Effector CD8-positive, alpha-beta T cell (primary cell): ENCODE results near the gene WNT7A.
"Not testable (repeated sequence)": the region's sequence is repeated elsewhere in the genome, so short reads cannot be mapped to it uniquely, and the experiment has no call there.

Experiments
- DNase-seq: peaks from one replicate; lab custom pipeline; 2025; lab: John Stamatoyannopoulos, UW

WNT7A gene

DNA sequence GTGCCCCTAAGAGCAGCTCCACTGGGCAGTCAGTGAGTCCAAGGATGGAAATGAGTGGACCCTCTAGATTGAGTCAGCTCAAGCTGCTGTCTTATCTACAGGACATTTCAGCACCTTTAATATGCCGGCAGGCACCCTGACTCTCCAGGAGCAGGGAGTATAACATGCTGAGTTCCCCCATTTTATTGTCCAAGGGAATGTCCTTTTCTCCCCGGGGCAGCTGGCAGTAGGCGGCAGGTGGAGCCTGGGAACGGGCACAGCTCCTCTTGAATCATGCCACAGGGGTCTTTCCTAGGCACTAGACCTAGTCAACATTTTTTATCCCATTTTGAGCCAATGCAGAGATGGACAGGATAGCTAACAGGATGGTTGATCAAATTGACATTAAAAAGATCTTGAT lies 14.8 kb downstream of the WNT7A start:
- DNase-seq, result no peak

GRCh38 chr3:13863965-13864595 lies 15.8 kb downstream of the WNT7A start:
- DNase-seq, result no peak

DNA sequence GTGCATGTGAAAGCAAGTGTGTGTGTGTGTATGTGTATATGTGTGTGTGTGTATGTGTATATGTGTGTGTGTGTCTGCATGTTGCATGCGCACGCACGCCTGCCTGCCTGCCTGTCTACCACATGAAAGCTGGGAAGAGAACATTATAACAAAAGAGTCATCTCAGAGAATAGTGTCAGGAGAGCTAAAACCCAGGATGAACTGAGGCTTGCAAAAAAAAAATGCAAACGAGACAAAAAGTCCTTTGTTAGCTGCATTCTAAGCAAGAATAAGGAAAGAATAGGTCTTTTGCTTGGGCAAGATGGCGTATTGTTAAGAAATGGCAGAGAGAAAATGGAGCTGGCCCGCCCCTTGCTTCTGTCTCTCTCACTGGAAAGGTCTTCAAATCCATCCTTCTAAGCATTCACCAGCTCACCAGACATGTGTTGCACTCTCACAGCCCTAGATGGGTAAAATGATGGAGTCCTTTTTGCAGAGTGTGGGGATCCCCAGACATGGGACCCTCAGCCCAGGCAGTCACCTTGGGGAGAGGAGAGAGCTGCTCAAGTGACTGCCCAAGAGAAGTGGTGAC lies 16.4 kb downstream of the WNT7A start:
- DNase-seq, result no peak

DNA sequence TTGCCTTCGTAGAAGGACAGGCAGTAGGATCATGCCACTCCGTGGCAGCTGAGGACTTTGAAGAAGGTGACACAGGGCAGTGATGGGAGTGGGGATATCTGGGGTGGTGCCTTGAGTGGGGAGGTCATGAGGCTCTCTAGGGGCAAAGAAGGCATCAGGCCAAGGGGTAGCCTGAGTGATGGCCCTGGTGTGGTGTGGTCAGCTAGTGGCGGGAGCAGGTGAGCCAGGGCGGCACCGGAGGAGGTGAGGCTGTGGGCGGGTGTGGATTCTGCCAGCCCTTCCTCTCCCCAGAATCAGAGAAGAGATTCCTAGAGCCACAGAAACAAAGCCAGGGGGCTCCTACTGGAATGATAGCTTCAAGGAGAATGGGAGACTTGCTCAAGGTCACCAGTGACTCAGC lies 18.4 kb downstream of the WNT7A start:
- DNase-seq, result no peak

GRCh38 chr3:13860001-13860400 lies 19.9 kb downstream of the WNT7A start:
- DNase-seq, result no peak

DNA sequence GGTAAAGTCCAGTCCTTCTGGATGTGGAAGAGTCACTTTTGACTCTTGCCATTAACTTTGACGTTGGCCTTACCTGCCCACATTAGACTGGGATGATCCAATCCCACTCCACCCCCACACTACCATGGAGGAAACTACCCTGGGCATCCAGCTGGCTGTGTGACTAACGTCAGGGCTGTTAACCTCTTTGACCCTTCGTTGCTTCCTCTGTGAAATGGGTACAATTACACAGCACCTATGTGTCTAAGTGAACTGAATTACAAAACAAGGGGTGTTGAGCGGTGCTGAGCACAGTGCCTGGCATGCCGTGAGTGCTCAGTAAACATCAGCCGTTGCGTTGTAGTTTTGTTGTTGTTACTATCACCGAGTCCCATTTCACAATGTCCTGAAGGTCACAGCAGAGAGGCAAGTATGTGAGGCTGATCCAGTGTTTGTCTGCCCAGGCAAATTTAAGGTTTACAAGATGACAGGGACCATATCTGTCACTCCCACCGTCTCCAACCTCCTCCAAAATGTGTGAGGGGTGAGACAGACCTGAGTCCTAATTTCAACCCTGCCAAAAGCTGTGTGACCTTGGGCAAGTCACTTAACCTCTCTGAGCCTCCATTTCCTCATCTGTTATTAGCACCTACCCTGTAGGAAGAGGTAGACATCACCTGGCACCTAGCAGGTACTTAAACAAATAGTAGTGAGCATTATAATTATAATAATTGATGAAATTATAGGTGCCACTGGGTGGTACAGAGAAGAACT lies 20.9 kb downstream of the WNT7A start:
- DNase-seq, result no peak

GRCh38 chr3:13857702-13858380 lies 22.0 kb downstream of the WNT7A start:
- no peak for DNase-seq

- DNase-seq, result not testable (repeated sequence)
Observed at GRCh38 chr3:13856628-13857027, 23.2 kb downstream of the WNT7A start.

DNA sequence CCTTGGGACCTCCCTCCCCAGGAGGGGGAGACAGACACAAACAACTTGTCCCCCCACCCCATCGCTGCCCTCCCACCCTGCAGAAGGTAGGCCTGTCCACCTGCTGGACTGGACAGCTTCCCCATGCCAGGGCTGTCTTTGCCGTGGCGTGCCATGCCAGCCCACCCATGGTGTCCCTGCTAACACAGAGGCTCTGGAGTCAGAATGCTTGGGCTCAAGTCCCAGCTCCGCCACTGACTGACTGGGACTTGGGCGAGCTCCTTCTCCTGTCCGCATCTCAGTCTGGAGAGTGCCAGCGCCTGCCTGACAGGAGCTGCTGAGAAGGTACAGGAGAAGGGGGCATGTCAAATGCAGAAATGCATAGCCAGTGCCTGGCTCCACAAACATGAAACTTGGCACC lies 23.9 kb downstream of the WNT7A start:
- DNase-seq, result no peak

DNA sequence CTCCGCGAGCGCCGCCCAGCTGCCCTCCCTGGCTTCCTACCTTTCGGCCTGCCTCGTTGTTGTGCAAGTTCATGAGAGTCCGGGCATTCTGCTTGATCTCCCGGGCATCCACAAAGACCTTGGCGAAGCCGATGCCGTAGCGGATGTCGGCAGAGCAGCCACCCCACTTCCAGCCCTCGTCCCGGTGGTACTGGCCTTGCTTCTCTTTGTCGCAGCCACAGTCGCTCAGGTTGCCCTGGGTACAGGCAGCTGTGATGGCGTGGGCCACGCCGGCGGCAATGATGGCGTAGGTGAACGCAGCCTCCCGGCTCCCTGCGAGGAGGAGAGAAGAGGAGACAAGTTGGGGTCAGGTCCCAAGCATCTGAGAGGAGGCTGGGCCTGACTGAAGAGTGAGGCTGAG lies 25.4 kb downstream of the WNT7A start:
- no peak for DNase-seq

- DNase-seq, result no peak
Observed at GRCh38 chr3:13853978-13854296, 25.9 kb downstream of the WNT7A start.

GRCh38 chr3:13853256-13853977 lies 26.5 kb downstream of the WNT7A start:
- DNase-seq, result no peak

DNA sequence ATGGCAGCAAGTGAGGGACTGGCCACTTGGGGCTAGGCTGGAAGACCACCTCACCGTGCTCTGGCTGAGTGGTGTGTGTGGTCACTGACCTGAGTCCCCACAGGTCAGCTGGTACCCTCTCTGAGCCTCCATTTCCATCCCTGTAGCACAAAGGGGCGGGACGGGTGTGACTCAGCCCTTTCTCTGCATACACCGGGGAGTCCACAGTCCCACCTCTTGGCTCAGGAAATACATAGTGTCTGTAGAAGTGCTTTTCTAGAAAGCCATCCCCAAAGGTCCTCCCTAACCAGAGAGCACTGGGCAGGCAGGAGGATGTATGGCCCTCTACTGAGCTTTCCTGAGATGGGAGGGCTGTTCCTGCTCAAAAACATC lies 27.2 kb downstream of the WNT7A start:
- DNase-seq, result no peak

DNA sequence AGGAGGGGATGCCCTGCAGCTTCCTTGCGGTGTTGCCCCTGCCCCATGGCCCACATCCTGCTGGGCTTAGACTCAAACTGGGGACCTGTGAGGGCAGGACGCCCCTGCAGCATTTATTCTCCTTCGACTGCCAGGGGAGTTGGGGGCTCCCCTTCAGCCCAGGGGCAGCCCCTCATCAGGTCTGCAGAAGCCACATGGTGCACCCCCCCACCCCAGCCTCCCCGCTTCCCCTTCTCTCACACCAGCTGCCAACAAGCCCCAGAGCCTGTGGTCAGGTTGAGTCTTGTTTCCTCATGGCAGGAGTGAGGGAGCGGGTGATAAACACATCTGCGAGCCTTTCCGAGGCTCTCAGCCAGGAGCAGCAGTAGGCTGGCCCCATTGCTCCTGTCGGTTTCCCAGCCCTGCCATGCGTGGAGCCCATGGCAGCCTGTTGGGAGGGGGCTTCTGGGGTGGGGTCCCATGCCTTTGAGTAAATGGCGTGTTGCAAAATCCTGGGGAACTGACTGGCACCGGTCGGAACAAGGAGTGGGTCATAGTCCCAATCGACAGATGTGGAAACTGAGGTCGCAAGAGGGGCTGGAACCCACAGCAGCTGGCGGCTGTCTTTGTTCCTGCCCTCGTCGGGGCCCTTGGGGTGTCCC lies 27.8 kb downstream of the WNT7A start:
- DNase-seq, result no peak

DNA sequence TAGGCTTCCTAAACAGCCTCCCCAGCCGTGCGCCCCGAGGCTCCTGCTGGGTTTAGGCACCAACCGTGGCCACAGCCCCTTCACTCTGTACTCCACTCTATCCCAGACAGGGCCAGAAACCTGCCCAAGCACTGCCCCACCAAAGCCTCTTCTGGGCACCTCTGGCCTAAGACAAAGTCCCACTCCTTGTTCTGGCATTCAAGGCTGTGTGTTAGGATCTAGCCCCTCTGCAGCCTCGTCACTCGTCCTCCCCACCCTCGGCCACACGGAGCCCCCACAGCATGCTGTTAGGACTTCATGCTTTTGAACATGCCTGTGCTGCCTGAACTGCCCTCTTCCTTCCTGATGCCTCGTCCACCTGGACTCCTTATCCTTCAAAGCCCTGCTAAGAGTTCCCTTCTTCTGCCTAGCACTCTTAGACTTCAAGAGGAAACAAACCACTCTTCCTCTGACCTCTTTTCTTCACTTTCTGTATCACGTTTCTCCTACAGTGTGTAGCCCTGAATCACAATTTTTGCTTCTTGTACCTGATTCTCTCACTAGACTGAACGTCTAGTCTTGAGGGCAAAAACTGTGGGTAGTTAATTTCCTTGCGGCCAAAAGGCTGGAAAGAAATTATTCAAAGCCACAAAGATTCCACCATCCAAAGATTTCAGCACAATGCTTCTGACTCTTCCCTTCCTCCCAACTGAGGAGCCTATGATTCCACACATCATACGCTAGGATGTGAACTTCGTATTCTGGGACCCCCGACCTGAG lies 28.6 kb downstream of the WNT7A start:
- no peak for DNase-seq

DNA sequence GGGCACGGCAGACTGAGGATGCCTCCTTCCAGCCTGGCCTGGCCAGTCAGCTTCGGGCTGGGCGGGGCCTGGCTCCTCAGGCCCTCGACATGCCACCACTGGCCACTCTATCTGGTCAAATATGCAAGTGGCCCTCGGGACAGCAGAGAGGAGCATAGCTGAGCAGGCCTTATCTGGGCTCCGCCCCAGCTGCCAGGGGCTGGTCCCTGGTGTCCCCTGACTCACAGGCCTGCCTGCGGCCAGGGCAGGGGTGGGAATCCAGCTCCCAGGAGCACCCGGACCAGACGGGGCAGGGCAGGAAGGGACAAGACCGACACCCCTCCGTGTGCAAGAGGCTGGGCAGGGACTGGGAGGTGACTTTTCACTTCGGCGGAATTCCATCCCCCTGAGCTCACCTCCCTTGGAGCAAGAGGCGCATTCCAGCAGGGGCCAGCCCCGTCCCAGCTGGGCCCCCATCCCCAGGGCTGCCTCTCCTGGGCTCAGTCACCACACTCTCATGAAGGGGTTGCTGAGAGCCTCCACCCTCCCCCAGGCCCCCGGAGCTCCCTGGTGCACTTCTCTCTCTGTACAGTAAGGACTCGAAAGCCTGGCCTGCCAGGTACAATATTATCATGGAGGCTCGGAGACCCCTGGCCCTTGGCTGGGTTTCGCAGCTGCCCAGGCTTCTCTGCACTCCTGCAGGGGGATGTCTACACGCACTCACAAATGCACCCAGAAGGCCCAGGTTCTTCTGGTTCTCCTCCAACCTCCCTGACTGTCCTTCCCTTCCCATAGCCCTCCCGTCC lies 29.5 kb downstream of the WNT7A start:
- no peak for DNase-seq

DNA sequence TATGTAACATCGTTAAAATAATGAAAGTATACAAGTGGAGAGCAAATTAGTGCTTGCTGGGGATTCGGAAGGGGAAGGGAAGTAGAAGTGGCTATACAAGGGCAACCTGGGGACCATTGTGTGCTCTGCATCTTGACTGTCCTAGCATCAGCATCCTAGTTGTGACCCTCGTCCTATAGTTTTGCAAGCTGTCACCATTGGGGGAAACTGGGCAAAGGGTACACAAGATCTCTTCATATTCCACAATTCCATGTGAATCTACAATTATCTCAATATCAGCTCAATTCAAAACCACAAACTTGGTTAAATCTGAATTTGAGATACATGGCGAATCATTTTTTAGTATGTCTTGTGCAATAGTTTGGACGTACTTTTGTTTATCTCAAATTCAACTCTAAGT lies 30.9 kb downstream of the WNT7A start:
- DNase-seq, result no peak

DNA sequence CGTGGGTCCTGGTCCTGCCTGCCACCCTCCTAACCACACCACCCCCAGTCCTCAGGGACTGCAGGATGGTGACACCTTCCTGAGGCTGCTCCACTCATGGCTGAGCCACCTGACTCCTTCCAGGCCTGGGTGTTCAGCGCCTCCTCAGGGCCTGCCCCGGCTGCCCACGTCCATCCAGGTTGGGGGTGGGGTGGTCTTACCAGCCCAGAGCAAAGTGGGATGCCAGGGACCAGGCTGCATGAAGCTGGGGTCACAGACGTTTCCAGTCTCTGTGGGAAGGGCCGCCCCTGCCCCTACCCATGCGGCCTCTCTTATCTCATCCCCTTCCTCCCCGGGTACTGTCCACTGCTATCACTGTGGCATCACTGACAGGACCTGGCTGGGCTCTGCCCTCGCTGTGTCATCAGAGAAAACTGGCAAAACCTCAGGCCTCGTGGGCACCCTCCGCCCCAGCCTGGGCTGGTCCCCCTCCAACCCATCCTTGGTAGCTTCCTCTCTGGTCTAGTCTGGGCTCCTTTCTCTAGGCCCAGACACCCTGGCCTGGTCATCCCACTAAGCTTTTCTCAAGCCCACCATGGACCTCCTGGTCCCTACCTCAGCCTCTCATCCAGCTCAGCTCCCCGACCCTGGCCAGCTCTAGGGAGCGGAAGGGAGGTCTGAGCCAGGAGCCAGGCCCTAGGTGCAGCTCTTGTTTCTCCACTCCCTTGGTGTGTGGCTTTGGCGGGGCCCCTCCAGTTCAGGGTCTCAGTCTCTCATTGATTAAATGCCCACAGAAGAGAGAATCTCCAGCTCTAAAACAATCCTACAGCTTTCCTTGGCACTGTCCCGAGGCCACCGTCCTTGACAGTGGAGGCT lies 32.9 kb downstream of the WNT7A start:
- DNase-seq, result no peak

GRCh38 chr3:13846238-13846637 lies 33.6 kb downstream of the WNT7A start:
- DNase-seq, result no peak
